SIG-M5 treated with dmso at 0.1 percent for 504 hours (cell line): ENCODE results near the gene ZNF668.
"Not testable (repeated sequence)": the region's sequence is repeated elsewhere in the genome, so short reads cannot be mapped to it uniquely, and the experiment has no call there.

Source experiments
- DNase-seq: peaks from one replicate; lab custom pipeline; 2025; ENCODE audit not compliant: unreplicated experiment; lab: John Stamatoyannopoulos, UW

The ZNF668 gene

DNA sequence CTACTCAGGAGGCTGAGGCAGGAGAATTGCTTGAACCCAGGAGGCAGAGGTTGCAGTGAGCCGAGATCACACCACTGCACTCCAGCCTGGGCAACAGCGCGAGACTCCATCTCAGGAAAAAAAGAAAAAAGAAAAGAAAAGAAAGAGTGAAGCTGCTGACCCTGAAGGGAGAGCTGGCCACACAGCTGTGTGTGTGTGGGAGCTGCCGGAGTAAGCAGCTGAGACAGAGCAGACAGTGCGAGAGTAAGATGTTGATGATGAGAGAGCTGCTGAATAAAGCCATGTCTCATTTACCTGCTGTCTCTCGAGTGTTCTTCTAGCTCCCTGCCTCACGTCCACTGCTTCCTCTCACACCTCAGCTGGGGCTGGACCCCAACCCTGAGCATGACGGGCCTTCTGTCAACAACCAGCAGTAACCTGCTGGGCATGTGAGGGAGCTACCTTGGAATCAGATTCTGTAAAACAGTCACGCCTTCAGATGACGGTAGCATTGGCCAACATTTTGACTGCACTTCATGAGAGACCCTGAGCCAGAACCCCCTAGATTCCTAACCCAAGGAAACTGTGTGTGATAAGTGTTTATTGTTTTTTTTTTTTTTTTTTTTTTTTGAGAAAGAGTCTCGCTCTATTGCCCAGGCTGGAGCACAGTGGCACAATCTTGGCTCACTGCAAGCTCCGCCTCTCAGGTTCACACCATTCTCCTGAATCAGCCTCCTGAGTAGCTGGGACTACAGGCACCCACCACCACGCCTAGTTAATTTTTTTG, 27.0 kb upstream of the ZNF668 start:
- DNase-seq = not testable (repeated sequence)

DNA sequence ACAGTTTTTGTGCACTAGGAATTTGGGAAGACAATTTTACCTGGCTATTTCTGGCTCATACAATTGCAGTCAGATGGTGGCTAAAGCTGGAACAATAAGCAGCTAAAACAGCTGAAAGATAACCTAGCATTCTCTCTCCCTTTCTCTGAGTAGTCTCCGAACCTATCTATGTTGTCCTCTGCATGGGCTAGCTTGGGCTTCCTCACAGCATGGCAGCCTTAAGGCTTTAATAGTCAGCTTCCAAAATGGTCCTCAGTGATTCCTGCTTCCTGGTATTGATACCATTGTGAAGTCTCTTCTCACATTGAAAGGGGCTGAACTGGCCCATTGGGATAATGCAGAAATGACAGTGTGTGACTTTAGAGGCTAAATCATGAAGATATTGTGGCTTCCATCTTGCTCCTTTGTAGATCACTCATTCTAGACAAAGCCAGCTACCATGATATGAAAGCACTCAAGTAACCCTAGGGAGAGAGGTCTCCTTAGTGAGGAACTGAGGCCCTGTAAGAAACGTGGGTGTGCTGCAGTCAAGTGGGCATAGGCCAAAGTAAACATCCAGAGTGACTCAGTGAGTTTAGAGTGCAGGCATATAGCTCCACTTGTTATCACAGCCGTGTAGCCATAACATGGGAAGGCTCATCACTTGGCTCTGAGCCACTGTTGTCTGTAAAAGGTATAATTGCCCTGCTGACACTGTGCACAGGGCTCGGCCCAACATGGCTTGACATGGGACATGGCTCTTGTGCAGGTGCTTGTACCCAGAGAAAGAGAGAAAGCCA, 26.0 kb upstream of the ZNF668 start:
- DNase-seq = no peak

DNA sequence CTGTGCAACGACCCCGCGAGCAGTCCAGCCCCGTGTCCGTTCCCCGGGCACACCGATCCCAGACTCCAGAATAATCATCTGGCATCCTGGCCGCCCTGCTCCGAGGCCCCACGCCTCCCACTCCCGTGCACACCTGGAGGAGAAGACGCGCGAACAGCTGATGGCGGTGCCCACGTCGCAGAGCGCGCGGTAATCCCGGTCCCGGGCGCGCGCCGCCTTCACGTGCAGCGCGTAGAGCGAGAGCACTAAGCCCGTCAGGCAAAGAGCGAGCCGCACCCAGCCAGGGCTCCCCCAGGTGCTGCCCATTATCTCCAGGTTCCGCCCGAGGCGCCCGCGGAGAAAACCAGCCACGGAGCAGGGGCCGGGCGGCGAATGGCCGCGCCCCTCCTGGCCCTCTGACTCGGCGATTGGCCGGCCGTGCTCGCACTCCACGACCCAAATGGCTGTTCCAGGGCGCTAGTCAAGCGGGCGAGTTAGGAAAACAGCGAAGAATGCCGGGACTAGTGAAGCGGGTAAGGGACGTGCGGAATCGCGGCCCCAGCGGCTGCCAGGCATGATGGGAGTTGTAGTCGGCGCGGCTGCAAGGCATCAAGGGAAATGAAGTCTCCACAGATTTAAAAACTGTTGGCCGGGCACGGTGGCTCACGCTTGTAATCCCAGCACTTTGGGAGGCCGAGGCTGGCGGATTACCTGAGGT, 20.5 kb upstream of the ZNF668 start, which contains the start of gene VKORC1:
TSS of gene VKORC1 (minus strand) at position 374 of the 697 bp plus-strand sequence. CDS start at position 306, 68 bp downstream.
- DNase-seq = peak; percentile 97

DNA sequence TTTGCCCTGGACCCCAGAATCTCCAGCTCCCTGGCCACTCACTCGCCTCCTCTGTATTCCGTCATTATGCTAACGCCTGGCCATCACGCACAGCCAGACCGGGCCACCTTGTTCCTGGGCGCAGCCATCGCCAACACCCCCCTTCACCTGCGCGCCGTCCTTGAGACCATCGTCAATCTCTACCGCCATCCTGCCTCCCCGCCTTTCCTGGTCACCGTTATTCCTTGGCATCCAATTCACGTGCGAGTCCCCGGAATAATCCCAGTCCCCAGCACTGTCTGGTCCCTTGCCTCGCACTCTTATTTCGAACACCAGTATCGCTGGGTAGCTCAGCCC, 20.0 kb upstream of the ZNF668 start:
- DNase-seq = no peak

DNA sequence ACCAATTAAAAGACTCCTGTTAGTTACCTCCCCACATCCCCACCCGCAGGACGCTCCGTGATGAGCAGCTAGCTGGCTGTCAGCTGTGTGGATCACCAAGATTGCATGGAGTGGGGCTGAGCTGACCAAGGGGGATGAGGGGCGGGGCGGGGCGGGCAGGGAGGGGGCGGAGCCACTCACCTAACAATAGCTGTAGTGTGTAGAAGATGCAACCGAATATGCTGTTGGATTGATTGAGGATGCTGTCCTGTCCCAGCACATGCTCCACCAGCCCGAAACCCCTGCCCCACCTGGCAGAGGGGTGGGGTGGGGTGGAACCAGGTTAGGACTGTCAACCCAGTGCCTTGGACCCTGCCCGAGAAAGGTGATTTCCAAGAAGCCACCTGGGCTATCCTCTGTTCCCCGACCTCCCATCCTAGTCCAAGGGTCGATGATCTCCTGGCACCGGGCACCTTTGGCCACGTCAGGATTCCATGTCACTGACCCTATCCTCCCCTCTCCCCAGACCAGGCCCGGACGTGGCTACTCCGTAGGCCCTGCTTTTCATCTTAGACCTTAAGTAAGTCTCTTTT, 19.2 kb upstream of the ZNF668 start:
- peak; percentile 17 for DNase-seq

DNA sequence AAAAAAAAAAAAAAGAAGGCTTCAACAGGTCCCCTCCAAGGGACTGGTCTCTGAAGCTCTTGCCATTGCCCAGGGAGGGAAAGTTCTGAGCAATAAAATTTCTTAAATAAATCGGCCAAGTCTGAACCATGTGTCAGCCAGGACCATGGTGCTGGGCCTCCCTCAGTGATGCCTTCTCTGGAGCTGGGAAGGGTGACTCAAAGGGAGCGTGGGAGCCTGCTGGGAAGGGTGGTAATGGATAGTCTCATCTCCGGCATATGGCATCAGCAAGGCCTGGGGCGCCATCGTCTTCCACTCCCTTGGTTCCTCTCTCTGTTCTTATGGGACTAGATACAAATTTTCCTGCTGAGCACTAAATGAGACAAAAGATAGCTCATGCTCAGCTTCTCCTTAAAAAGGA, 18.3 kb upstream of the ZNF668 start:
- no peak for DNase-seq

DNA sequence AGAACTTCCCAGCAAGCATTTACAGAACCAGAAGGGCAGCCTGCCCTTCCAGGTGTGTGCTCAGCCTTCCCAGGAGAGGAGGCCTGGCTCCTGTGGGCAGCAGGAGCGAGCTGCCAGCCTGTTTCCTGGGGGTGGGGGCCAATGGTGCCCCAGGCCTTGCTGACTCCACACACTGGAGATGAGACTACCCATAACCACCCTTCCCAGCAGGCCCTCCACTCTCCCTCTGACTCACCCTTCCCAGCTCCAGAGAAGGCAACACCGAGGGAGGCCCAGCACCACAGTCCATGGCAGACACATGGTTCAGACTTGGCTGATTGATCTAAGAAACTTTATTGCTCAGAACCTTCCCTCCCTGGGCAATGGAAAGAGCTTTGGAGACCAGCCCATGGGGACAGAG, 16.5 kb upstream of the ZNF668 start:
- no peak for DNase-seq

DNA sequence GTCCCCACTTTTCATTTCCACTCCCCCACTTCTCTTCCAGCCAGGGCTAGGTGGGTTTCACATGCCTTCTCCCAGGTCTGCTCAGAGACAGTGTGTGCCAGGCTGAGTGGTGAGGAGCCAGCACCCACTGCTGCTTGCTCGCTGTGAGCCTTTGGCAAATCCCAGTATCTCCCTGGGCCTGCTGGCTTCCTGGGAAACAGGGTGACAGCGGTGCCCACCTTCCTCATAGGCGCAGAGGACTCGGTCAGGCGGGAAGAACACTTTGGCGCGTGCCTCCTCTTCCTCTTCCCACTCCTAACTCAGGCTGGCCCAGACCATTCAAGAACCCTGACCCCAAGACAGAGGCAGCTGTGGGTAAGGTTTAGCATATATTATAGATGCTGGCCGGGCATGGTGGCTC, 15.2 kb upstream of the ZNF668 start:
- DNase-seq = no peak

DNA sequence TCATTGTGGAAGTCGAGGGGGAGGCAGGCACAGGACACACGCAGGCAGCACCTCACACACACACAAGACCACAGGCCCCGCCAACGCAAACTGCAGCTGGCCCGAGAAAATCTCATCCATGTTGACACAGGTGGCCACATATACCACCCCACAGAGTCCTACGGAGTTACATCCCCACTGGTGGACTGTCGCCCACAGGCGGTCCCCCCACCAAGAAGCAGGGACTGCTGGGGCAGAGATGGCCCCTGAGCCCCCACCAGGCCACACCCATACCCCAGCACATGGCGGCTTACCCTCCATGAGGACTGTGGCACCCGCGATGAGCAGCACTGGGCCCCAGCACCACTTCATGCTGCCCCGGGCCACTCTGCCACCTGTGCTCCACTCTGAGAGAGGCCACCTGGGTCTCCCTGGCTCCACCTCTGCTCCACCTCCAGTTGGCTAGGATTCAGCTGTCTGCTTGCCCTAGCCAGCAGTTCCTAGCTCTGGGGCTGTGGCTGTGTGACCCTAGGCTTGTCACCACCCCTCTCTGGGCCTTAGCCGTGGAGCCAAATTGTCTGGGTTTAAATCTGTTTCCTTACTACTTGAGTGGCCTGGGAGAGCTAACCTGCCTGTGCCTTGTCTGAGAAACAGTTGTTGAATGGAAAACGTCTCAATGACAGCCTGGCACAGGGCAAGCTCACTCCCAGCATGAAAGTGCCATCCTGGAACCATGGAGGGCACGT, 14.6 kb upstream of the ZNF668 start, which contains the start of gene PRSS53:
TSS of gene PRSS53 (minus strand) at position 485 of the 725 bp plus-strand sequence. CDS start at position 351, 134 bp downstream.
- no peak for DNase-seq

DNA sequence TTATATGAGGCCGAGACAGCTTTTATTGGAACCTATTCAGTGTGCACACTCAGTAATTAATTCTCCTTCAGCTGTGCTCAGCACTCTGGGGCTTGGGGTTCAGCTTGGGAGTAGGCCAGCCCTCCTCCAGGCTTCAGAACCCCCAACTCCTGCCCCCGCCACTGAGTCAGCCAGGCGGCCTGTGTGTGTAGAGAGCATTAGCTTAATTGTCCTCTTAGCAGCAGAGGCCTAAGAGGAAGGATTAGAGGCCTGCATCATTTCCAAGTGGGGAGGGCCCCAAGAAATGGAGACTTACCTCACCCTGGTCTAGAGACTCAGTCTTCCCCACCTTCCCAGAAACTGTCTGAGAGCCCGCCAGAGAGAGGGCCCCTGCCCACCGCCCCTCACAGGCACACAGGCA, 13.9 kb upstream of the ZNF668 start:
- DNase-seq = no peak

DNA sequence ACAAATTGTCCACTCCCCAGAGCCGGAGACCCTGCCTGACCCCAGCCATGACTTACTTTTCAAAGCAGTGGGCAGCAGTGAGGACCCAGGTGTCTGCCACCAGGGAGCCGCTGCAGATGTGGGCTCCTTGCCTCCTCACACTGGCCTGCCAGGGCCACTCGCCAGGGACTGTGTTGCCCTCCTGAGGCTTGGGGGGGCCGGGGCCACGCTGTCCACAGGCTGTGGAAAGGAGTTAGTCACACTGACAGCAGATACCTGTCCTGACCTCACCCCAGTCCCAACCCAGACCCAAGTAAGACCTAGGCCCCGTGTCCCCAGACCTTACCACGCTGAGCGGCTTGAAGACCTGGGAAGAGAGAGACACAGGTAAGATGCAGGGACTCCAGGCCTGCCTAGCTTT, 13.4 kb upstream of the ZNF668 start:
- no peak for DNase-seq

DNA sequence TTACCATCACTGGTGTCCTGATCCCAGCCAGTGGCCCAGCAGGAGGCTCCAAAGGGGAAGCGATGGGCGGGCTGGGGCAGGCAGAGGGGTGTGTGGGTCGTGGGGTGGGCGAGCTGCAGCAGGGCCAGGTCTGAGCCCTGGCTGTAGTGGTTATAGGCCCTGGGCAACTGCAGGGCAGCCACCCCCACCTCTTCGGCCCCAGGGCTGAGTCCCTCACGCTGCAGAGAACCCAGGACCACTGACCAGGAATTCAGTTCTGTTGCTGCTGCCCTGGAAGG, 12.5 kb upstream of the ZNF668 start:
- DNase-seq = no peak

DNA sequence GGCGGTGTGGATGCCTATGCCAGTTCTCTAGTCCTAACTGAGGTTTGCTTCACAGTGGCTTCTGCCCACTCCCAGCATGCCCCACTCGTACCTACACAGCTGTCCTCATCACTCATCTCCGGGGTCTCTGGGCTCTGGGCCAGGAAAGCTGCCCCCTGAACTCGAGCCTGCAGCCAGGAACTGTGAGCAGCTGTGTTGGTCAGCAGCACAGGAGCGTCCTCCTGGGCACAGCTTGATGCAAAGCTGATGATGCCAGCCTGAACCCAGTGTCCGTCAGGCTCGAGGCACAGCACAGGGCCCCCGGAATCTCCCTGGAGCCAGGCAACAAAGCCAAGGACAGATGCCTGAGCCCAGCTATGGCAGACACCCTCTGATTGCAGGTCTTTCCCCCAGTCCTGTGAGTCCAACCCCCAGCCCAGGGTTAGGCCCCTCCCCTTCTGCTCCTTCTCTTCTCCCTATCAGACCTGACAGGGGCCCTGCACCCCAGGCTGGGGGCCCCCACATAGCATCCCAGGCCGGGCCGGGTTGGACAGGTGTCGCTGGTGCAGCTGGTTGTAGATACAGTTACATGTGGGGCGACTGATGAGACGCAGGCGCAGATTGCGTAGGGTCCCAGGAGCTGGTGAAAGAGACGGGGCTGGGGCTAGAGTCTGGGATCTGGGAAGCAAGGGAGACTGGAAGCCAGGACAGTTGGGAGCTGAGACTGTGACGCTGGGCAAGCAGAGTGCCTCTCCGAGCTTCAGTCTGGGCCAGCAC, 12.0 kb upstream of the ZNF668 start:
- no peak for DNase-seq

DNA sequence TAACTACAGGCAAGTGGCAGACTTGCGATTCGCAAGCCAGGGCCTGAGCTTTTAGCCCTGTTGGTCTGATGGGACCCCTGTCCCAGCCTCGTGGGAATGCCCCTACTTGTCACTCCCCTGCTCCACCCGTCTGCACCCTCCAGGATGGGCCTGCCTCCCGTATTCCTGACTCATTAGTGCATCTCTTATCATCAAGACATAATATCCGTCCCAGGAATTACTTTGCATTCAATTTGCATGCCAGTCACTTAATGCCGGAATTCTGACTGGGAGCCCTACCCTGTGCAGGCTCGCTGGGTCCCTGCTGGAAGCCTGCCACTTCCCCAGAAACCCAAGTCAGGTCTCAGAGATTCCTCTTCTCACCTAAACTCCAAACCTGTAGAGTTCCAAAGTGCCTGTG, 11.4 kb upstream of the ZNF668 start:
- DNase-seq = no peak

DNA sequence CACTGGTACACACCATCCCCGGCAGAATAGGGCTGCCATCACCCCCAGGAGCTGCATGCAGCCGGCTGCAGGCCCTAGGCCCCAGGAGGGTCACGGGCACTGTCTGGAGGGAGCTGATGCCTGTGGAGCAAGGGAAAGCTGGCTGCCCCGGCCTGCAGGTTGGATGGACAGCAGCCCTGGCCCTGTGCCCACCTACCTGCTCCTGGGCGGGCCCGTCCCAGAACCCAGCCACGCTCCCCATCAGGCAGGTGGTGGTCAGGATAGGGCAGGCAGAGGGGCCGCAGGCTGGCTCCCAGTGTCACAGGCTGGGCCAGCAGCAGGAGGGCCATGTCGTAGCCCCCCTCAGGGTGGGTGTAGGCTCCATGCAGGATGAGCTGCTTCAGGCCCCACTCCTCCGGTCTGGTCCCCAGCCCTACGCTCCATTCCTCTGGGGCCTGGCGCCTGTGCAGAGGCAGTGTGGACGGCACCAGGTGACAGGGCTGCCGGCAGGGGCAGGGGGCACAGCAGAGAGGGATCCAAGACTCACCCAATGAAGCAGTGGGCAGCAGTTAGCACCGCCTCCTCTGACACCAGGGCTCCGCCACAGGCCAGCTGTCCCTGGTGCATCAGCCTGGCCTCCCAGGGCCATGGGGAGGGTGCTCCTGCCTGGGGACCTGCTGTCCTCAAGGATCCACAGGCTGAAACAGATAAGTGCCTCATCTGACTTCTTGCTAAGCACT, 10.7 kb upstream of the ZNF668 start:
- no peak for DNase-seq

DNA sequence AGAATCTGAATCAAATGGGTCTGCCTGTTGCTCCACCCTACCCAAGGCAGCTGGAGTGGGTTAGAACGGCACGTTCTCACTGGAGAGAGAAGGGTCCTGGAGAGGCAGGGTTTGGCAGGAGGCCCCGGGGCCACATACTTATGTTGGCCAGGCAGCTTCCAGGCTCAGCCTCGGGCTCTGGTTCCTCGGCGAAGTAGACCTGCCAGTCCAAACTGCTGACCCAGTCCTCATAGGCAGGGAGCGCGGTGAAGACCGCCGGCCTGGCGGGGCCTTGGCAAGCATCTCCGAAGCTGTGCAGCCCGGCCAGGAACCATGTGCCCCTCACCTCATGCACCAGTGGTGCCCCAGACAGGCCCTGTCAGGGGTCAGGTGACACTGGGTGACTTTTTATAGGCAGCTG, 9.9 kb upstream of the ZNF668 start:
- no peak for DNase-seq

DNA sequence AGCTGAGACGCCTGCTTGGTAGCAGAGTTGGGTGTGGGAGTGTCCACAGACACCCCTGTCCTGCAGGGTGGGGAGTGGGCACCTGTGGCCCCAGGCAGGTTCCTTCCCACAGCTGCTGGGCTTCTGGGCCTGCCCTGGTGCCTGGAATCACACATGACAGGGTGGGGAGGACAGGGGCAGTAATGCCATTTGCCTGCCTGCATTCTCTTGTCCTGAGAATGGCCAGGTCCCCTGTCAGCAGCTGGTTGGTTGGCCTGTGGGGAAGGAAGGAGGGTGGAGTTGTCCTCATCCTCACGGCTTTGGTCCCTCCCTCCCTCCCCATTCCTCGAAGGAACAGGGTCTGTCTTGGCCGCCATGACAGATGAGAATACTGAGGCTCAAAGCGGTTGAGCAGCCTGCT, 9.5 kb upstream of the ZNF668 start:
- no peak for DNase-seq

DNA sequence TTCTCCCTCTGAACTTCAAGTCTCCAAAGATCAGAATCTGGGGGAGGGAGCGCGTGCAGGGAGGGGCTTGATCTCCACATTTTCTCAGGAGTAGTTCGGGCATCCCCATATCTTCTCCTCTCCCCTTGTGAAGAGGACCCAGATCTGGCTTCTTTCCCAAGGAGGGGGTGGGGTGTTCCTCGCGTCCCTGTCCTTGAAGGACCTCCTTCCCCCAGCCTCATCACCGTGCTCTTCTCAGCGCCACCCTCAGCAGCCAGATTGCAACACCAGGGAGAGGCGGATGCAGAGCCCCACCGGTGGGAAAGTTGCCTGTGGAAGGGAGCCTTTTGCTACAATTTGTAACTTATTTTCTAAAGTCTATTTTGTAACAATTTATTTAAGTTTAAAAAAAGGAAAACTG, 9.0 kb upstream of the ZNF668 start:
- no peak for DNase-seq

DNA sequence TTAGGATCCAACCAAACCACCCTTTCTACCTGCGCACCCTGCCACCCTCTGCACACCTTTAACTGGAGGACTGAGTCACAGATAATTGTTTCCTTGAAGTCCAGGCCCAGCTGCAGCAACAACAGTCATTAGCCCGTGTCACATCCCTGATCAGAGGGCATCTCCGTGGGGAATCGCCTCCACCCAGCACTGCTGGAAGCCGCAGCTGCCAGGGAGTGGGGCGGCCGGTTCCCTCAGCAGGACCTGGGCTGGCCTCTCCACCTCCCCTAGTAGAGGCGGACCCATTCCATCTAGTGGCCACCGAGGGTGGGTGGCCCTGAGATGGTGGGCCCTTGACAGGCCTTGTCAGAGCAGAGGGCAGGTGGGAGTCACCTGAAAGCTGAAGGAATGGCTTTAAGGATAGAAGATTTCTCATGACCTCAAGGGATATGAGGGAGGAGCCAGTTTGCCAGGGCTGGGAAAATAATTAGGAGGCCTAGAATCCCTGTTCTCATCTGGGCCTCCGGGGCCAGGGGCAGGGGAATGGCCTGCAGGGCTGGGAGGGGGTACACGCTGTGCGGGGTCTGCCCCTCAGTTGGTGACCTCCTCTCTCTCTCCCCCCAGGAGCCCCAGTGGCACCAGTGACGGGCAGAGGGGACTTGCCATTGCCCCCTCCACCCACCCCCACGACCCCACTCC, 8.5 kb upstream of the ZNF668 start:
- DNase-seq = no peak
